Testis (tissue), 2 donors: ENCODE measurements around the gene BHLHE40.

Experiments
- POLR2A ChIP-seq: fragments of 450-650 bp; IDR thresholded peaks from one replicate; pipeline ENCODE4 v1.6.1; 2017; ENCODE audit warnings: antibody characterized with exemption, mild to moderate bottlenecking, moderate library complexity
- TF ChIP-seq, protein P1 (sequence below), 3 experiments: fragments of 450-650 bp in 2 of 3; fragments of 200-600 bp in 1 of 3; sonication (generic) in 1 of 3; IDR thresholded peaks; one replicate each; pipeline ENCODE4 v1.5.1; 2016 to 2019; ENCODE audit warnings: antibody characterized with exemption in 3 of 3, mild to moderate bottlenecking in 2 of 3, moderate library complexity in 1 of 3

GRCh38 chr3:5023777-5024346 lies 44.6 kb downstream of the BHLHE40 start:
- TF ChIP-seq, protein P1, sequence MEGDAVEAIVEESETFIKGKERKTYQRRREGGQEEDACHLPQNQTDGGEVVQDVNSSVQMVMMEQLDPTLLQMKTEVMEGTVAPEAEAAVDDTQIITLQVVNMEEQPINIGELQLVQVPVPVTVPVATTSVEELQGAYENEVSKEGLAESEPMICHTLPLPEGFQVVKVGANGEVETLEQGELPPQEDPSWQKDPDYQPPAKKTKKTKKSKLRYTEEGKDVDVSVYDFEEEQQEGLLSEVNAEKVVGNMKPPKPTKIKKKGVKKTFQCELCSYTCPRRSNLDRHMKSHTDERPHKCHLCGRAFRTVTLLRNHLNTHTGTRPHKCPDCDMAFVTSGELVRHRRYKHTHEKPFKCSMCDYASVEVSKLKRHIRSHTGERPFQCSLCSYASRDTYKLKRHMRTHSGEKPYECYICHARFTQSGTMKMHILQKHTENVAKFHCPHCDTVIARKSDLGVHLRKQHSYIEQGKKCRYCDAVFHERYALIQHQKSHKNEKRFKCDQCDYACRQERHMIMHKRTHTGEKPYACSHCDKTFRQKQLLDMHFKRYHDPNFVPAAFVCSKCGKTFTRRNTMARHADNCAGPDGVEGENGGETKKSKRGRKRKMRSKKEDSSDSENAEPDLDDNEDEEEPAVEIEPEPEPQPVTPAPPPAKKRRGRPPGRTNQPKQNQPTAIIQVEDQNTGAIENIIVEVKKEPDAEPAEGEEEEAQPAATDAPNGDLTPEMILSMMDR (IDR thresholded peaks at IDR 0.05) = no peak
- TF ChIP-seq POLR2A = no peak
